Measurements from ENCODE around the gene CLCC1.
"Not testable (repeated sequence)": the region's sequence is repeated elsewhere in the genome, so short reads cannot be mapped to it uniquely, and the experiment has no call there.

CLCC1 gene

GRCh38 chr1:108949044-108949443 is 14.2 kb downstream of the CLCC1 start:
- Mint-ChIP-seq H3K27ac (no peak overlapping the region), H3K27me3 (no peaks in the 10 kb centered on the region), H3K4me1 (ENCODE audit: low read depth) (peaks cover 12% of the 10 kb centered on the region), H3K9me3 (no peaks in the 10 kb centered on the region), H3K36me3 (ENCODE audit: low read depth) (peaks cover 43% of the 10 kb centered on the region), H3K4me3 (no peak overlapping the region)

DNA sequence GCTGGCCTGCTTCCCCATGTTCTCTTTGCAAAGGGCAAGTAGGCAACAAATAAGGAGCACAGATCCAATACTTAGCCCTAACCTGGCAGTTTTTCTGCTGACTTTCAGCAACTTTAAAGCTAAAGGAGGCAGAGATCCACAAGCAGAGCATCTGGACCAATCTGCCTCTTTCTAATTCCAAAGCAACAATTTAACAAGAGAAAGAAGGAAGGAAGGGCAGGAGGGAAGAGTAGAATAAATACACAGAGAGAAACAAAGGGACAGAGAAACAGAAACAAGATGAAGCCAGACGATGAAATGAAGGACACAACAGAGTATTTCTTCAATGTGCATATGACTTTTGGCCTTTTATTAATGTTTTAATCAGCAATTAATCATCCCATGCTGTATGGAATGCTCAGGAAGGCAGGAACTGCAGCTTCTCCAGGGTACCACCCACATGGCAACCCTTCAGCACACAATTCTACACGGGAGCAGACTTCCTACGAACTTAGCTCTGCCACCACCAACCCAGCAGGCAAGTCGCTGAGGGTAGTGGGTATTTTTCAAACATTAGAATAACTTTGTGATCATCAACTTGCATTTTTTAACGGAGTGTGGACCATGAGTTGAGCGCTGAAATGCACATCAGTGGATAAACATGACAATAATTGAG is 15.3 kb downstream of the CLCC1 start:
- Mint-ChIP-seq H3K36me3 (ENCODE audit: low read depth) (peaks cover 41% of the 10 kb centered on the region), H3K27ac (no peak overlapping the region), H3K9me3 (no peaks in the 10 kb centered on the region), H3K4me3 (no peak overlapping the region), H3K27me3 (no peaks in the 10 kb centered on the region), H3K4me1 (ENCODE audit: low read depth) (peaks cover 6% of the 10 kb centered on the region)

DNA sequence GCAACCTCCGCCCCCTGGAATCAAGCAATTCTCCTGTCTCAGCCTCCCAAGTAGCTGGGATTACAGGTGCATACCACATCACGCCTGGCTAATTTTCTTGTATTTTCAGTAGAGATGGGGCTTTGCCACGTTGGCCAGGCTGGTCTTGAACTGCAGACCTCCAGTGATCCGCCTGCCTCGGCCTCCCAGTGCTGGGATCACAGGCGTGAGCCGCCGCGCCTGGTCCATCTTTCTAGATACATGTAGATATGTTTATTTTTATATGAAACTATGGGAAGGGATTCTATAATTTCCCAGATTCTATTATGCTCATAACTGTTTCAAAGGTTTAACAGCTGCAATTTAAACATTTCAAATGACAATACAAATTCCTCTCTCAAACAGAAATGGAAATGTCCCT is 27.1 kb downstream of the CLCC1 start:
- peaks cover 62% of the 10 kb centered on the region for H3K36me3 Mint-ChIP-seq (ENCODE audit: low read depth)

GRCh38 chr1:108933944-108934343 is 29.3 kb downstream of the CLCC1 start:
- Mint-ChIP-seq H3K27ac (no peak overlapping the region), H3K4me3 (no peak overlapping the region), H3K36me3 (ENCODE audit: low read depth) (peaks cover 67% of the 10 kb centered on the region), H3K27me3 (no peaks in the 10 kb centered on the region), H3K4me1 (ENCODE audit: low read depth) (no peaks in the 10 kb centered on the region), H3K9me3 (no peaks in the 10 kb centered on the region)

More for the DNA sequence above, 27.1 kb downstream of the CLCC1 start:
- H3K9me3 Mint-ChIP-seq, result no peaks in the 10 kb centered on the region
- H3K27me3 Mint-ChIP-seq, result no peaks in the 10 kb centered on the region
- no peaks in the 10 kb centered on the region for H3K4me1 Mint-ChIP-seq (ENCODE audit: low read depth)
- H3K27ac Mint-ChIP-seq, result no peak overlapping the region
- H3K4me3 Mint-ChIP-seq, result no peak overlapping the region

DNA sequence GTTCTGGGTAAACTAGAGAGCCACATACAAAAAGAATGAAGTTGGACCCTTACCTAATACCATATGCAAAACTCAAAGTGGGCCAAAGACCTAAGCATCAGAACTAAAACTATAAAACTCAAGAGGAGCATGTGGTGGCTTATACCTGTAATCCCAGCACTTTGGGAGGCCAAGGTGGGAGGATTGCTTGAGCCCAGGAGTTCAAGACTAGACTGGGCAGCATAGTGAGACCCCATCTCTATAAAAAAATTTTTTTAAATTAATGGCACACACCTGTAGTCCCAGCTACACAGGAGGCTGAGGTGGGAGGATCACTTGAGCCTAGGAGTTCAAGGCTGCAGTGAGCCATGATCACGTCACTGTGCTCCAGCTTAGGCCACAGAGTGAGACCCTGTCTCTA is 35.7 kb downstream of the CLCC1 start:
- H3K36me3 Mint-ChIP-seq (ENCODE audit: low read depth), result peaks cover 32% of the 10 kb centered on the region
- not testable (repeated sequence) for H3K4me3 Mint-ChIP-seq; H3K9me3 Mint-ChIP-seq; H3K27ac Mint-ChIP-seq; H3K27me3 Mint-ChIP-seq; H3K4me1 Mint-ChIP-seq (ENCODE audit: low read depth)

- H3K4me1 Mint-ChIP-seq (ENCODE audit: low read depth), result no peaks in the 10 kb centered on the region
- H3K36me3 Mint-ChIP-seq (ENCODE audit: low read depth), result peaks cover 20% of the 10 kb centered on the region
- H3K4me3 Mint-ChIP-seq, result no peak overlapping the region
Measured at GRCh38 chr1:108925920-108926319, 37.4 kb downstream of the CLCC1 start.

GRCh38 chr1:108916788-108917187 is 46.5 kb downstream of the CLCC1 start:
- H3K4me1 Mint-ChIP-seq (ENCODE audit: low read depth), result no peaks in the 10 kb centered on the region
- H3K27ac Mint-ChIP-seq, result no peak overlapping the region
- no peaks in the 10 kb centered on the region for H3K9me3 Mint-ChIP-seq
- H3K4me3 Mint-ChIP-seq, result no peak overlapping the region
- H3K36me3 Mint-ChIP-seq (ENCODE audit: low read depth), result no peaks in the 10 kb centered on the region
- H3K27me3 Mint-ChIP-seq, result no peaks in the 10 kb centered on the region

More at GRCh38 chr1:108925920-108926319, 37.4 kb downstream of the CLCC1 start:
- Mint-ChIP-seq H3K27me3 (no peaks in the 10 kb centered on the region), H3K9me3 (no peaks in the 10 kb centered on the region), H3K27ac (no peak overlapping the region)
